Measurements from ENCODE around the gene FMN2.

Gene FMN2

GRCh38 chr1:240503558-240503957 lies 411.9 kb downstream of the FMN2 start:
- DNase-seq, result no peak

GRCh38 chr1:240506176-240506575 lies 414.5 kb downstream of the FMN2 start:
- no peak for DNase-seq

GRCh38 chr1:240508201-240508600 lies 416.5 kb downstream of the FMN2 start:
- no peak for DNase-seq

- DNase-seq, result no peak
These were observed 417.3 kb downstream of the FMN2 start for GRCh38 chr1:240508950-240509349.

- DNase-seq, result no peak
These were observed 420.1 kb downstream of the FMN2 start for GRCh38 chr1:240511789-240512188.

GRCh38 chr1:240515505-240515904 lies 423.8 kb downstream of the FMN2 start:
- DNase-seq, result no peak

GRCh38 chr1:240516069-240516468 lies 424.4 kb downstream of the FMN2 start:
- no peak for DNase-seq

GRCh38 chr1:240517891-240518290 lies 426.2 kb downstream of the FMN2 start:
- no peak for DNase-seq

GRCh38 chr1:240522122-240522822 lies 430.6 kb downstream of the FMN2 start:
- no peak for DNase-seq

- no peak for DNase-seq
These were observed 432.8 kb downstream of the FMN2 start for GRCh38 chr1:240524356-240525069.
